NB4 (cell line): ENCODE measurements around the gene NOTCH1.
"Not testable (repeated sequence)": the region's sequence is repeated elsewhere in the genome, so short reads cannot be mapped to it uniquely, and the experiment has no call there.

ENCODE experiments used
- DNase-seq: peaks from one replicate; pipeline ENCODE4 v3.0.0; 2010; ENCODE audit warnings: low read depth
- H3K4me3 ChIP-seq: one replicate; pipeline ENCODE4 v1.5.1; 2011; ENCODE audit warnings: mild to moderate bottlenecking, low read depth, low read length, moderate library complexity
- MYC ChIP-seq: IDR thresholded peaks from 2 replicates; pipeline ENCODE4 v1.6.1; 2011; ENCODE audit warnings: low read depth, low read length
- POLR2A ChIP-seq: IDR thresholded peaks from 2 replicates; pipeline ENCODE4 v1.6.1; 2011; ENCODE audit warnings: mild to moderate bottlenecking; ENCODE audit not compliant: insufficient read length; ENCODE audit errors: extremely low read depth
- TF ChIP-seq, protein P1 (sequence below): IDR thresholded peaks from 2 replicates; pipeline ENCODE4 v1.6.1; 2011; ENCODE audit warnings: low read depth, low read length
- TF ChIP-seq, protein P2 (sequence below): IDR thresholded peaks from one replicate; pipeline ENCODE4 v1.5.1; 2012; ENCODE audit warnings: low read depth, low read length

NOTCH1 gene

DNA sequence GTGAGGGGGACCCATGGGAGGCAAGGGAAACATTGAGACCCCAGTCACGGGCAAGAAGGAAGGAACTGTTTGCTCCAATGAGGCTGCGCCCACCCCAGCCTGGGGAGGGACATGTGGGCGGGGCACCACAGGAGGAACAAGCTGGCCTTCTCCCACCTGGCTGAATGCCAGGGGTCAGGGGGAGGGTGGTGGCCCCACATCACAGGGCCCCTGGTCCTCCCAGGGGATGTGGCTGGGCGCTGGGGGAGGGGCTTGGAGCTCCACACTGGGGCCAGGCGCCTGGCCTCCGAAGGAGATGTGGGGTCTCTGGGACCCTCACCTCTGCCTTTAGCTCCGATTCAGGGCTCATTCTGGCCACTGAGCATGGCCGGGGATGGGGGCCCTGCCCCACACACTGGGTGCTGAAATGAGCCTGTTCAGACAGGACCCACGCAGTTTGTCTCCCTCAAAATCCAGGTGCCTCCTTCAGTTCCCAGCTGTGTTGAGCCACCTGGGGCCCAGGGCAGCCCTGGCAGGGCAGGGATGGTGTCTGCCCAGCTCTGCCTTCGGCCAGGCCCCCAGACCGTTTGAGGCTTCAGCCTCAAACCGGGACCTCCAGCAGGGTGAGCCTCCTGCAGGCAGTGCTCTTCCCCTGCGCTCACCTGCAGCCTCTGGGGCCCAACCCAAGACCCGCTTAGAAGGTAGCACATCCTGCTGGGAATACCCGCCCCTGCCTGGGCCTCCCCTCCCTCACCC is 33.2 kb upstream of the NOTCH1 start:
- H3K4me3 ChIP-seq: no peak overlapping the region
- TF ChIP-seq, protein P1, sequence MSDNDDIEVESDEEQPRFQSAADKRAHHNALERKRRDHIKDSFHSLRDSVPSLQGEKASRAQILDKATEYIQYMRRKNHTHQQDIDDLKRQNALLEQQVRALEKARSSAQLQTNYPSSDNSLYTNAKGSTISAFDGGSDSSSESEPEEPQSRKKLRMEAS: no peak
- TF ChIP-seq MYC (no peak), POLR2A (no peak)
- TF ChIP-seq, protein P2, sequence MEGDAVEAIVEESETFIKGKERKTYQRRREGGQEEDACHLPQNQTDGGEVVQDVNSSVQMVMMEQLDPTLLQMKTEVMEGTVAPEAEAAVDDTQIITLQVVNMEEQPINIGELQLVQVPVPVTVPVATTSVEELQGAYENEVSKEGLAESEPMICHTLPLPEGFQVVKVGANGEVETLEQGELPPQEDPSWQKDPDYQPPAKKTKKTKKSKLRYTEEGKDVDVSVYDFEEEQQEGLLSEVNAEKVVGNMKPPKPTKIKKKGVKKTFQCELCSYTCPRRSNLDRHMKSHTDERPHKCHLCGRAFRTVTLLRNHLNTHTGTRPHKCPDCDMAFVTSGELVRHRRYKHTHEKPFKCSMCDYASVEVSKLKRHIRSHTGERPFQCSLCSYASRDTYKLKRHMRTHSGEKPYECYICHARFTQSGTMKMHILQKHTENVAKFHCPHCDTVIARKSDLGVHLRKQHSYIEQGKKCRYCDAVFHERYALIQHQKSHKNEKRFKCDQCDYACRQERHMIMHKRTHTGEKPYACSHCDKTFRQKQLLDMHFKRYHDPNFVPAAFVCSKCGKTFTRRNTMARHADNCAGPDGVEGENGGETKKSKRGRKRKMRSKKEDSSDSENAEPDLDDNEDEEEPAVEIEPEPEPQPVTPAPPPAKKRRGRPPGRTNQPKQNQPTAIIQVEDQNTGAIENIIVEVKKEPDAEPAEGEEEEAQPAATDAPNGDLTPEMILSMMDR: no peak
- DNase-seq: peak; percentile 66

DNA sequence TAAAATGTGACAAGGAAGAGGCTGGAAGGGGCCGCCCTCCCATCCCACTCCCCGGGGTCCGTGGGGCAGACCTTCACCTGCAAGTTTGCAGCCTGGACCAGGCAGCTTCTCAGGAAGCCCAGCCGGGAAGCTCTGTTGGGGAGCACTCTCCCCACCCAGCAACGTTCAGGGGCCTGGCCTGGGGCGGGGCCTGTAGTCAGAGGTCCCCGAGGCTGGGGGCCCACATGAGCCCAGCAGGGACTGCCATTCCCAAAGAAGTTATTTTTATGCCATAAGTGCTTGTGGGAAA is 32.7 kb upstream of the NOTCH1 start:
- no peak for DNase-seq
- H3K4me3 ChIP-seq: no peak overlapping the region
- TF ChIP-seq POLR2A (no peak), MYC (no peak)
- TF ChIP-seq, protein P1: no peak
- TF ChIP-seq, protein P2: no peak

DNA sequence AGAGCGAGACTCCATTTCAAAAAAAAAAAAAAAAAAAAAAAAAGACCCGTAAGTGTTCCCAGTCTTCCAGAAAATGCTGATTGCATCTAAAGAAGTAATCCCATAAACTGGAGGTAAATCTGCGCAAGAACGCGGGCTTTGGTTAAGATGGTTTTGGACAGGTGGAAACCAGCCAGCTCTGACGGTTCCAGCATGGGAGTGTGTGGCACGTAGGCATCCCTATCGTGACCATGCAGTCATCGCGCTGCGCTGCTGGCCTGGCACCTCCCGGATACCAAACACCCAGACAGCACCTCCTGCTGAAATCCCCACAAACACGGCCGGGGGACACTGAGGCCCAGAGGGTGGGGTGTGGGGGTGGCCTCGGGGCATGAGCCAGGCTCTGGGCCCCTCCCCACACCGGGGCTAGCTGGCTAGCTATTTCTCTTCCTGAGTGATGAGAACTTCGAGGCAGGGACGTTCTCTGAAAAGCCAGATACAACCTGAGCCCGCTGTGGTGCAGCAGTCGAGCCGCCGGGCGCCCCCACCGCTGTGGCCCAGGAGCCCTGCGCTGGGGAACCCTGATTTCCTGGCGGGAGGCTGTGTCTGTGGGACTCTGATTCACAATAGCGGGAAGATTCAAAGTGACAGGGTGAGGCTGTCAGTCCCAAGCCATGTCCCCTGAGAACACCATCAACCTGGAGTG is 32.2 kb upstream of the NOTCH1 start:
- TF ChIP-seq, protein P2: no peak
- no peak for TF ChIP-seq POLR2A
- TF ChIP-seq, protein P1: no peak
- TF ChIP-seq MYC: no peak
- no peak overlapping the region for H3K4me3 ChIP-seq
- DNase-seq: no peak

DNA sequence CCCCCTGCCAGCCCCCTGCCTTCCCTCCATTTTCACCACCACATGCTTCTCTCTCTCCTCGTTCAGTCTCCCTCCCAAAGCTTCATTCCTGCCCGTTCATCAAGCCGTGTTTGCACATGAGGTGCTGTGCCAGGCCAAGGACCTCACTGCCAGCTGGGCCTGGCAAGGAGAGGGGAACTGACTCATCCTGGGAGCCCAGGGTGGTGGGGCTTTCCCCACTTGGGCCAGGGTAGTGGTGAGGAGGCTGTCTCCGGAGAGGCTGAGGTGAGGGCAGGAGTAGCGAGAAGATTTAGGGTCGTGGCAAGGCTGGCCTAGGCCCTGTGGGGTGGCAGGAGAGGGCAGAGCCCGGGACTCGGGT is 30.4 kb upstream of the NOTCH1 start:
- TF ChIP-seq, protein P1: no peak
- TF ChIP-seq, protein P2: no peak
- no peak for TF ChIP-seq MYC
- no peak for TF ChIP-seq POLR2A
- no peak for DNase-seq
- no peak overlapping the region for H3K4me3 ChIP-seq

DNA sequence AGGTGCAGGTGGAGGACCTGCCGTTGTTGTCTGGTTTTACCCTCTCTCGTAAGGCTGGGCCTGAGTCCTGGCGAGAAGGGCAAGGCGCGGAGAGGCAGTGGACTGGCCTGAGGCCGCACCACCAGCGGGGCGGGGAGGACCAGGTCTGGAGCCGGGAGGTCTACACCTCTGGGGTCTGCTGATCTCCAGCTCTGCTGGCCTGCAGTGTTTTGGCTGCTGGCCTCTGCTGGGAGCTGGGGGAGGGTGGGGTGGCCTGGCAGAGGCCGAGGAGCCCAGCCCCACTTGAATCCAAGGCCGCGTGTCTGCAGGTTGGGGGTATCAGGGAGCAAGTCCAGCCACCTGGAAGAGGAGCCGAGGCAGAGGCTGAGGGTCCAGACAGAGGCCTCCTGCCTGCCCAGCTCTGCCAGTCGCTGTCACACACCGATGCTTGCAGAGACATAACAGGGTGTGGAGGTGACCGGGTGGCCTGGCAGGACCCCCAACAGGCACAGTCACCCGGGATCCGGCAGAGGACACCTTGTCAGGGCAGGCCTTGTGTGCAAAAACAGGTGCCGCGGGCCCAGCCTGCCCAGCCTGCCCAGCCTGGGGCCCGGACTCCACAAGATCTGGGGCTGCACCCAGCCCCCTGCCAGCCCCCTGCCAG is 29.9 kb upstream of the NOTCH1 start:
- DNase-seq: no peak
- no peak for TF ChIP-seq MYC
- TF ChIP-seq, protein P2: no peak
- TF ChIP-seq, protein P1: no peak
- no peak for TF ChIP-seq POLR2A
- no peak overlapping the region for H3K4me3 ChIP-seq

DNA sequence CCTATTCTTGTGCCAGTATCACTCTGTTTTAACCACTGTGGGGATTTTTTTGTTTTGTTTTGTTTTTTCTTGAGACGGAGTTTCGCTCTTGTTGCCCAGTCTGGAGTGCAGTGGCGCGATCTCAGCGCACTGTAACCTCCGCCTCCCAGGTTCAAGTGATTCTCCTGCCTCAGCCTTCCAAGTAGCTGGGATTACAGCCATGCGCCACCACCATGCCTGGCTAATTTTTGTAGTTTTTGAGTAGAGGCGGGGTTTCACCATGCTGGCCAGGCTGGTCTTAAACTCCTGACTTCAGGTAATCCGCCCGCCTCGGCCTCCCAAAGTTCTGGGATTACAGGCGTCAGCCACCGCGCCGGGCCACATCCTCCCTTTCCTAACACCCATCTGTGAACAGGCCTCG is 28.8 kb upstream of the NOTCH1 start:
- not testable (repeated sequence) for DNase-seq

More for the DNA sequence above, 28.8 kb upstream of the NOTCH1 start:
- H3K4me3 ChIP-seq: not testable (repeated sequence)
